ENCODE results near the gene PDK3.

- no peak for TF ChIP-seq CTCF (IDR thresholded peaks at IDR 0.05)
- TF ChIP-seq POLR2AphosphoS5 (IDR thresholded peaks at IDR 0.05) = no peak
- TF ChIP-seq EP300 (IDR thresholded peaks at IDR 0.05) = no peak
- TF ChIP-seq POLR2A (IDR thresholded peaks at IDR 0.05) = no peak
Measured at GRCh38 chrX:24508375-24508774, 43.3 kb downstream of the PDK3 start.
